Endothelial cell of umbilical vein (primary cell): ENCODE results near the gene MIER2. TPM values are rescaled to one million over a fixed set of nuclear protein-coding genes. Genes with fewer than 3 reads are reported as not detected.

ENCODE experiments used
- BruUV-seq: library from RNA; stranded (reverse); fragments of 400-500 nt; replicated peaks from 2 replicates; lab custom pipeline; 2021; lab: Mats Ljungman, UMichigan
- CTCF ChIA-PET: fragments of 300-600, 350-600 bp; sonication (Branson Sonifier 250); formaldehyde crosslinking; loops from one replicate; lab custom pipeline; 2021; ENCODE audit warnings: antibody characterized with exemption, inconsistent platforms; lab: Charles Lee
- POLR2A ChIA-PET: fragments of 300-600, 350-600 bp; sonication (Branson Sonifier 250); formaldehyde crosslinking; loops from one replicate; lab custom pipeline; 2021; ENCODE audit warnings: antibody characterized with exemption, inconsistent platforms; lab: Charles Lee
- DNase-seq: peaks from one replicate; pipeline ENCODE4 v3.0.0-alpha.2; 2011; ENCODE audit warnings: low read depth, low spot score
- FAIRE-seq: peaks from 2 replicates; lab custom pipeline; 2011; peaks lifted over from hg19 to GRCh38; lab: Jason Lieb, UNC
- H2AFZ ChIP-seq: 2 replicates; pipeline ENCODE4 v1.6.0; 2012; ENCODE audit warnings: low read depth, low read length, control low read depth, inconsistent platforms
- H3K27ac ChIP-seq: 2 replicates; pipeline ENCODE4 v1.5.1; 2011; ENCODE audit warnings: low read depth, mild to moderate bottlenecking, control low read depth, low read length, moderate library complexity; ENCODE audit not compliant: insufficient read depth
- H3K27me3 ChIP-seq, 2 experiments: 2 replicates each; pipeline versions ENCODE4 v1.6.0 to v1.6.1; 2011; ENCODE audit warnings: low read length in 2 of 2, mixed read lengths in 1 of 2; ENCODE audit not compliant: control insufficient read depth in 2 of 2, insufficient read depth in 2 of 2
- H3K36me3 ChIP-seq, 2 experiments: 2 replicates in 1 of 2; 3 replicates in 1 of 2; pipeline ENCODE4 v1.5.1; 2011; ENCODE audit warnings: low read length in 2 of 2, mild to moderate bottlenecking in 1 of 2, moderate library complexity in 1 of 2; ENCODE audit not compliant: control insufficient read depth in 2 of 2, insufficient read depth in 2 of 2; ENCODE audit errors: extremely low read depth in 1 of 2
- H3K4me1 ChIP-seq: 3 replicates; pipeline ENCODE4 v1.5.1; 2011; ENCODE audit warnings: mild to moderate bottlenecking, low read length; ENCODE audit not compliant: control insufficient read depth, insufficient read depth; ENCODE audit errors: extremely low read depth
- H3K4me2 ChIP-seq: 2 replicates; pipeline ENCODE4 v1.6.1; 2011; ENCODE audit warnings: low read length, control low read depth, mixed read lengths; ENCODE audit not compliant: insufficient read depth
- H3K4me3 ChIP-seq, 3 experiments: fragments of 200-600 bp in 1 of 3; sonication (generic), shearing (Covaris generic) in 1 of 3; replicated peaks in 1 of 3; 2 replicates each; pipeline ENCODE4 v1.5.1; 2011 to 2016; ENCODE audit warnings: control low read depth in 3 of 3, low read length in 3 of 3, mild to moderate bottlenecking in 2 of 3, inconsistent platforms in 1 of 3, low read depth in 1 of 3, moderate library complexity in 1 of 3; ENCODE audit not compliant: insufficient read depth in 1 of 3
- H3K79me2 ChIP-seq: 2 replicates; pipeline ENCODE4 v1.6.0; 2012; ENCODE audit warnings: low read length, inconsistent platforms; ENCODE audit not compliant: control insufficient read depth, insufficient read depth
- H3K9ac ChIP-seq: replicated peaks from 2 replicates; pipeline ENCODE3; 2011; ENCODE audit warnings: low read length, control low read depth; ENCODE audit not compliant: insufficient read depth; ENCODE audit errors: extremely low read depth
- H3K9me1 ChIP-seq: replicated peaks from 3 replicates; pipeline ENCODE4 v1.6.0; 2011; ENCODE audit warnings: mild to moderate bottlenecking, low read length; ENCODE audit not compliant: control insufficient read depth, insufficient read depth; ENCODE audit errors: extremely low read depth
- H3K9me3 ChIP-seq: replicated peaks from 2 replicates; pipeline ENCODE4 v1.5.1; 2012; ENCODE audit warnings: low read length, inconsistent platforms; ENCODE audit not compliant: control insufficient read depth, insufficient read depth
- H4K20me1 ChIP-seq: replicated peaks from 2 replicates; pipeline ENCODE3; 2011; ENCODE audit warnings: mild to moderate bottlenecking, low read length; ENCODE audit not compliant: control insufficient read depth, insufficient read depth; ENCODE audit errors: extremely low read depth
- CTCF ChIP-seq, 2 donors: IDR thresholded peaks; 1 replicate in 1 of 2; 2 replicates in 1 of 2; pipeline ENCODE4 v1.5.1; 2011; ENCODE audit warnings: low read length in 2 of 2, mild to moderate bottlenecking in 2 of 2, moderate library complexity in 2 of 2, control low read depth in 1 of 2, inconsistent platforms in 1 of 2, low read depth in 1 of 2; ENCODE audit not compliant: insufficient read depth in 1 of 2; ENCODE audit errors: extremely low read depth in 1 of 2
- EZH2 ChIP-seq: IDR thresholded peaks from 2 replicates; pipeline ENCODE4 v1.6.1; 2012; ENCODE audit warnings: borderline replicate concordance, low read depth, mild to moderate bottlenecking, moderate library complexity, low read length, inconsistent platforms; ENCODE audit not compliant: severe bottlenecking
- FOS ChIP-seq: IDR thresholded peaks from 2 replicates; pipeline ENCODE4 v1.6.1; 2011; ENCODE audit warnings: mild to moderate bottlenecking, low read length, moderate library complexity, borderline replicate concordance; ENCODE audit not compliant: insufficient read depth
- GATA2 ChIP-seq: IDR thresholded peaks from 2 replicates; pipeline ENCODE4 v1.7.0; 2011; ENCODE audit warnings: low read depth, mild to moderate bottlenecking, moderate library complexity, mixed read lengths, low read length; ENCODE audit not compliant: insufficient read length, insufficient read depth
- JUN ChIP-seq: IDR thresholded peaks from 2 replicates; pipeline ENCODE4 v1.6.1; 2011; ENCODE audit warnings: borderline replicate concordance, low read depth; ENCODE audit not compliant: insufficient read length, insufficient read depth
- MAX ChIP-seq: IDR thresholded peaks from 2 replicates; pipeline ENCODE4 v1.6.1; 2011; ENCODE audit not compliant: insufficient read depth, insufficient read length
- MYC ChIP-seq: IDR thresholded peaks from one replicate; pipeline ENCODE4 v1.6.1; 2011; ENCODE audit warnings: mild to moderate bottlenecking, low read depth, low read length
- POLR2A ChIP-seq: IDR thresholded peaks from 2 replicates; pipeline ENCODE4 v1.6.1; 2012; ENCODE audit warnings: low read depth, mild to moderate bottlenecking, control low read depth, low read length
- POLR2AphosphoS5 ChIP-seq: IDR thresholded peaks from 2 replicates; pipeline ENCODE4 v1.6.1; 2012; ENCODE audit warnings: low read depth, mild to moderate bottlenecking, control low read depth, low read length, moderate library complexity; ENCODE audit not compliant: insufficient read depth
- dilution Hi-C: fragments of 300-500 bp; cut with MboI; formaldehyde crosslinking; loops from one replicate; pipeline ENCODE4 v1.15.0; 2019; ENCODE audit warnings: low sequenced_read_pairs; ENCODE audit not compliant: extremely low pct_ligation_motif_present
- intact Hi-C: fragments of 100-400 bp; cut with micrococcal nuclease; formaldehyde crosslinking; loops from one replicate; pipeline ENCODE4 v1.10.0; 2022
- polyA plus RNA-seq, 4 experiments: library from polyadenylated mRNA; depleted of rRNA in 3 of 4; stranded (reverse) in 3 of 4; unstranded in 1 of 4; fragments of >200 nt; gene quantifications; 2 replicates each; pipeline versions ENCODE4 v1.2.1 to v1.2.3, GENCODE V29; 2011 to 2012; ENCODE audit warnings: missing spikeins in 1 of 4
- total RNA-seq: library from RNA; stranded (reverse); gene quantifications from 2 replicates; pipeline ENCODE4 v1.2.3, GENCODE V29; 2021

Gene MIER2
- total and polyA plus RNA-seq, 2 donors (not counting 3 experiments of a cell fraction or from before 2014, with no cell fraction given), result 20.3 to 44.9 TPM

- ChIA-PET CTCF (no interaction called here), POLR2A (no interaction called here)
- Histone ChIP-seq H3K27ac (no peak overlapping the region), H3K4me1 (no peaks in the 10 kb centered on the region), H2AFZ (no peak overlapping the region), H3K4me3 (no peak overlapping the region), H3K79me2 (no peaks in the 10 kb centered on the region), H3K9ac (no peak overlapping the region), H3K4me2 (no peak overlapping the region), H3K9me1 (no peaks in the 10 kb centered on the region), H3K27me3 (peaks cover 0 to 4% of the 10 kb centered on the region in 2 experiments), H4K20me1 (no peaks in the 10 kb centered on the region), H3K9me3 (no peaks in the 10 kb centered on the region), H3K36me3 (no peaks in the 10 kb centered on the region)
- FAIRE-seq, result no peak
- DNase-seq, result no peak
- dilution Hi-C loops (no loop called here), intact Hi-C loops (no loop called here)
- TF ChIP-seq MYC, result no peak
- no peak for TF ChIP-seq EZH2
- TF ChIP-seq POLR2A, result no peak
- no peak for TF ChIP-seq POLR2AphosphoS5
- TF ChIP-seq FOS, result no peak
- TF ChIP-seq GATA2, result no peak
- TF ChIP-seq JUN, result no peak
- no peak for TF ChIP-seq CTCF (IDR thresholded peaks at IDR 0.05; ENCODE audit: extremely low read depth in 1 of 2, insufficient read depth in 1 of 2, low read depth in 1 of 2, low read length in 2 of 2)
- TF ChIP-seq MAX, result no peak
- no TSS peak for BruUV-seq
These were observed 21.7 kb upstream of the MIER2 start for GRCh38 chr19:366205-366783.
